ENCODE results near the gene SPATS2L.

SPATS2L gene

DNA sequence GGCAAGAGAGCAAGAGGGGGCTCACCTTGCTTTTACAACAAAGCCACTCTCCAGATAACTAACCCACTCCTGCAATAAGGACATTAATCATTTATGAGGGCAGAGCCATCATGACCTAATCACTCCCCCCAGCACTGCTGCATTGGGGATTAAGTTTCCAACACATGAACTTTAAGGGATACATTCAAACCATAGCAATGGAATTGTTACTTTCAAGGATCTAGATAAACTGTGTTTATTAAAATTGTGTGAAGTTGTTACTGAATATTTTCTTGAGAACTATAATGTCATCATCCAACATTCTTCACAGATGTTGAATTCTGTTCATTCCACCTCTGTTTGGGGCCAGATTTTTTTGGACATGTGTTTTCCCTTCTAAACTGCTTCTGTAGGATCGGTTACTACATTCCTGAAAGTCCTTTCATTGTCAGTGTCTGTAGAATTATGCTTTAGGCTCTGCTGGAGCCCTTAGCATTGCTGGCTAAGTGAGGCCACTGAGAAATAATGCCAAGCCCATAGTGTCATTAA is 50.4 kb downstream of the SPATS2L start:
- H3K4me3 ChIP-seq (ENCODE audit: low read length in 2 of 2), result no peak overlapping the region
- no peaks in the 10 kb centered on the region for H3K27me3 ChIP-seq (ENCODE audit: control insufficient read depth in 2 of 2, insufficient read depth in 2 of 2, low read length in 2 of 2)
- no peaks in the 10 kb centered on the region for H3K9me3 ChIP-seq (ENCODE audit: control insufficient read depth in 2 of 2, low read length in 2 of 2)
- H3K4me1 ChIP-seq (ENCODE audit: control insufficient read depth in 2 of 2, insufficient read depth in 2 of 2, low read length in 2 of 2), result peaks cover 0 to 4% of the 10 kb centered on the region in 2 donors
- no peak overlapping the region for H3K9ac ChIP-seq (ENCODE audit: low read depth in 1 of 2, low read length in 2 of 2)
- no peak overlapping the region for H3K27ac ChIP-seq (ENCODE audit: low read depth in 2 of 2, low read length in 2 of 2)
- H3K36me3 ChIP-seq (ENCODE audit: control insufficient read depth in 2 of 2, insufficient read depth in 2 of 2, low read length in 2 of 2), result no peaks in the 10 kb centered on the region

DNA sequence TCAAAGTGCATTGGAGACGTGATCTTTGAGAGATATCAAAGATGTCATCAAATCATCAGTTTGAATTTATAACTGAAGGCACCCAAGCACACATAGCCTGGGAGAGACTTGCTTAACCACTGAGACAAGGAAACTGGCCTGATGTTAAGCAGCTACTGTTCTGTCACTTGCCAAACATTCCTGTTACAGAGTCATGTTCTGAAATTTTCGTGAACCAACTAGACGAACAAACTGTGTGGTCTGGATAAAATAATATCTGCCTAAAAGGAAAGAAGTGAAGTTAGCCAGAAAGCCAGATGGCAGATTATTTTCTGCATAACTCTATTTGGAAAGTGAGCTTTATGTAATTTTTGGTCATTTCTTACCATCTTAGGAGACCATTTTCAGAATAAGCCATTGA is 51.4 kb downstream of the SPATS2L start:
- H3K9me3 ChIP-seq (ENCODE audit: control insufficient read depth in 2 of 2, low read length in 2 of 2), result no peaks in the 10 kb centered on the region
- no peak overlapping the region for H3K4me3 ChIP-seq (ENCODE audit: low read length in 2 of 2)
- H3K27me3 ChIP-seq (ENCODE audit: control insufficient read depth in 2 of 2, insufficient read depth in 2 of 2, low read length in 2 of 2), result no peaks in the 10 kb centered on the region
- H3K27ac ChIP-seq (ENCODE audit: low read depth in 2 of 2, low read length in 2 of 2), result no peak overlapping the region
- no peak overlapping the region for H3K9ac ChIP-seq (ENCODE audit: low read depth in 1 of 2, low read length in 2 of 2)
- H3K36me3 ChIP-seq (ENCODE audit: control insufficient read depth in 2 of 2, insufficient read depth in 2 of 2, low read length in 2 of 2), result no peaks in the 10 kb centered on the region
- peaks cover 0 to 4% of the 10 kb centered on the region in 2 donors for H3K4me1 ChIP-seq (ENCODE audit: control insufficient read depth in 2 of 2, insufficient read depth in 2 of 2, low read length in 2 of 2)

- no peaks in the 10 kb centered on the region for H3K36me3 ChIP-seq (ENCODE audit: control insufficient read depth in 2 of 2, insufficient read depth in 2 of 2, low read length in 2 of 2)
- no peaks in the 10 kb centered on the region for H3K9me3 ChIP-seq (ENCODE audit: control insufficient read depth in 2 of 2, low read length in 2 of 2)
- H3K4me3 ChIP-seq (ENCODE audit: low read length in 2 of 2), result no peak overlapping the region
- H3K27me3 ChIP-seq (ENCODE audit: control insufficient read depth in 2 of 2, insufficient read depth in 2 of 2, low read length in 2 of 2), result no peaks in the 10 kb centered on the region
- no peak overlapping the region for H3K27ac ChIP-seq (ENCODE audit: low read depth in 2 of 2, low read length in 2 of 2)
- peaks cover 0 to 4% of the 10 kb centered on the region in 2 donors for H3K4me1 ChIP-seq (ENCODE audit: control insufficient read depth in 2 of 2, insufficient read depth in 2 of 2, low read length in 2 of 2)
- H3K9ac ChIP-seq (ENCODE audit: low read depth in 1 of 2, low read length in 2 of 2), result no peak overlapping the region
Observed at GRCh38 chr2:200359552-200359951, 53.1 kb downstream of the SPATS2L start.

GRCh38 chr2:200360364-200360763 is 53.9 kb downstream of the SPATS2L start:
- Histone ChIP-seq H3K27me3 (ENCODE audit: control insufficient read depth in 2 of 2, insufficient read depth in 2 of 2, low read length in 2 of 2) (no peaks in the 10 kb centered on the region), H3K4me3 (ENCODE audit: low read length in 2 of 2) (no peak overlapping the region), H3K36me3 (ENCODE audit: control insufficient read depth in 2 of 2, insufficient read depth in 2 of 2, low read length in 2 of 2) (no peaks in the 10 kb centered on the region), H3K9me3 (ENCODE audit: control insufficient read depth in 2 of 2, low read length in 2 of 2) (no peaks in the 10 kb centered on the region), H3K9ac (ENCODE audit: low read depth in 1 of 2, low read length in 2 of 2) (no peak overlapping the region), H3K27ac (ENCODE audit: low read depth in 2 of 2, low read length in 2 of 2) (no peak overlapping the region), H3K4me1 (ENCODE audit: control insufficient read depth in 2 of 2, insufficient read depth in 2 of 2, low read length in 2 of 2) (no peaks in the 10 kb centered on the region)

GRCh38 chr2:200362202-200362917 is 55.9 kb downstream of the SPATS2L start:
- H3K27ac ChIP-seq (ENCODE audit: low read depth in 2 of 2, low read length in 2 of 2), result no peak overlapping the region

DNA sequence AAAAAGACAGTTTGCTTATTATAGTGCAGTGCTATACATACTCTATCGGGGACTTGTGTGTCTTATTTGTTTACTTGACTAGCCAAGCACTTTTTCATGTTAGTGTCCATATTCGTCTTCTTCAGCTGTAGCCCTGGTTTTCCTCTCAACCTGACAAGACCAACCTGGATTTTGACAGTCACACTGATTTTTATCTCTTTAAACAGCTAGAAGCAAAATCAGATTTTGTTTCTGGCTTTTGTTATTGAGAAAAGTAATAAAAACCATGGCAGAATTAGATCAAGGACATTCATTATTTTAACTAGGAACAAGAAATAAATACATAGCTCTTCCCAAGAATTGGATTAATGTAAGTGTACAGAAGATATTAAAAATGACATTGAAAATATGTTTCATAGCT is 56.8 kb downstream of the SPATS2L start:
- Histone ChIP-seq H3K27me3 (ENCODE audit: control insufficient read depth in 2 of 2, insufficient read depth in 2 of 2, low read length in 2 of 2) (no peaks in the 10 kb centered on the region), H3K4me1 (ENCODE audit: control insufficient read depth in 2 of 2, insufficient read depth in 2 of 2, low read length in 2 of 2) (no peaks in the 10 kb centered on the region), H3K36me3 (ENCODE audit: control insufficient read depth in 2 of 2, insufficient read depth in 2 of 2, low read length in 2 of 2) (no peaks in the 10 kb centered on the region), H3K4me3 (ENCODE audit: low read length in 2 of 2) (no peak overlapping the region), H3K9me3 (ENCODE audit: control insufficient read depth in 2 of 2, low read length in 2 of 2) (no peaks in the 10 kb centered on the region), H3K27ac (ENCODE audit: low read depth in 2 of 2, low read length in 2 of 2) (no peak overlapping the region), H3K9ac (ENCODE audit: low read depth in 1 of 2, low read length in 2 of 2) (no peak overlapping the region)

More at GRCh38 chr2:200362202-200362917, 55.9 kb downstream of the SPATS2L start:
- Histone ChIP-seq H3K9ac (ENCODE audit: low read depth in 1 of 2, low read length in 2 of 2) (no peak overlapping the region), H3K9me3 (ENCODE audit: control insufficient read depth in 2 of 2, low read length in 2 of 2) (no peaks in the 10 kb centered on the region), H3K27me3 (ENCODE audit: control insufficient read depth in 2 of 2, insufficient read depth in 2 of 2, low read length in 2 of 2) (no peaks in the 10 kb centered on the region), H3K4me1 (ENCODE audit: control insufficient read depth in 2 of 2, insufficient read depth in 2 of 2, low read length in 2 of 2) (no peaks in the 10 kb centered on the region), H3K4me3 (ENCODE audit: low read length in 2 of 2) (no peak overlapping the region), H3K36me3 (ENCODE audit: control insufficient read depth in 2 of 2, insufficient read depth in 2 of 2, low read length in 2 of 2) (no peaks in the 10 kb centered on the region)

- Histone ChIP-seq H3K27ac (ENCODE audit: low read depth in 2 of 2, low read length in 2 of 2) (no peak overlapping the region), H3K9ac (ENCODE audit: low read depth in 1 of 2, low read length in 2 of 2) (no peak overlapping the region), H3K36me3 (ENCODE audit: control insufficient read depth in 2 of 2, insufficient read depth in 2 of 2, low read length in 2 of 2) (no peaks in the 10 kb centered on the region), H3K4me1 (ENCODE audit: control insufficient read depth in 2 of 2, insufficient read depth in 2 of 2, low read length in 2 of 2) (no peaks in the 10 kb centered on the region), H3K4me3 (ENCODE audit: low read length in 2 of 2) (no peak overlapping the region), H3K9me3 (ENCODE audit: control insufficient read depth in 2 of 2, low read length in 2 of 2) (no peaks in the 10 kb centered on the region), H3K27me3 (ENCODE audit: control insufficient read depth in 2 of 2, insufficient read depth in 2 of 2, low read length in 2 of 2) (no peaks in the 10 kb centered on the region)
Observed at GRCh38 chr2:200364142-200364541, 57.6 kb downstream of the SPATS2L start.

- Histone ChIP-seq H3K27ac (ENCODE audit: low read depth in 2 of 2, low read length in 2 of 2) (no peak overlapping the region), H3K9ac (ENCODE audit: low read depth in 1 of 2, low read length in 2 of 2) (no peak overlapping the region), H3K4me3 (ENCODE audit: low read length in 2 of 2) (no peak overlapping the region)
Observed at GRCh38 chr2:200364620-200365019, 58.1 kb downstream of the SPATS2L start.

DNA sequence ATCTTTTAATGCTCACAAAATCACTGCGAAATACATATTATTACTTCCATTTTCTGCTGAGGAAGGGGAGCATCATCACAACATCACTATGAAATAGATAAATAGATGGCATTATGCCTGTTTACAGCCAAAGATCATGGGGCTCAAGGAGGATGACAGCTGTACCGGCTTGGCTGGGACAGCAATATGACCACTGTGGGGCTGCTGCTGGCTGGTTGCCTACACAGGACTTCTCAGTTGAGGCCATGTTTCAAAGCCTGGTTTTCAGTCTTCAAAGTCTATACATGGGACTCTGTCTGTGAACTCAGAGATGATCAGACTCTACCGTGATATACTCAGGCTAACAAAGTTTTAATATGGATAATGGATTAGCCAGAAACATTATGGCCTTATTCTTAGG is 58.7 kb downstream of the SPATS2L start:
- H3K27ac ChIP-seq (ENCODE audit: low read depth in 2 of 2, low read length in 2 of 2), result no peak overlapping the region
- H3K27me3 ChIP-seq (ENCODE audit: control insufficient read depth in 2 of 2, insufficient read depth in 2 of 2, low read length in 2 of 2), result no peaks in the 10 kb centered on the region
- no peaks in the 10 kb centered on the region for H3K9me3 ChIP-seq (ENCODE audit: control insufficient read depth in 2 of 2, low read length in 2 of 2)
- no peaks in the 10 kb centered on the region for H3K36me3 ChIP-seq (ENCODE audit: control insufficient read depth in 2 of 2, insufficient read depth in 2 of 2, low read length in 2 of 2)
- H3K9ac ChIP-seq (ENCODE audit: low read depth in 1 of 2, low read length in 2 of 2), result no peak overlapping the region
- no peak overlapping the region for H3K4me3 ChIP-seq (ENCODE audit: low read length in 2 of 2)
- no peaks in the 10 kb centered on the region for H3K4me1 ChIP-seq (ENCODE audit: control insufficient read depth in 2 of 2, insufficient read depth in 2 of 2, low read length in 2 of 2)

More at GRCh38 chr2:200364620-200365019, 58.1 kb downstream of the SPATS2L start:
- Histone ChIP-seq H3K9me3 (ENCODE audit: control insufficient read depth in 2 of 2, low read length in 2 of 2) (no peaks in the 10 kb centered on the region), H3K36me3 (ENCODE audit: control insufficient read depth in 2 of 2, insufficient read depth in 2 of 2, low read length in 2 of 2) (no peaks in the 10 kb centered on the region), H3K4me1 (ENCODE audit: control insufficient read depth in 2 of 2, insufficient read depth in 2 of 2, low read length in 2 of 2) (no peaks in the 10 kb centered on the region), H3K27me3 (ENCODE audit: control insufficient read depth in 2 of 2, insufficient read depth in 2 of 2, low read length in 2 of 2) (no peaks in the 10 kb centered on the region)

- no peak overlapping the region for H3K27ac ChIP-seq (ENCODE audit: low read depth in 2 of 2, low read length in 2 of 2)
- H3K27me3 ChIP-seq (ENCODE audit: control insufficient read depth in 2 of 2, insufficient read depth in 2 of 2, low read length in 2 of 2), result no peaks in the 10 kb centered on the region
- H3K9ac ChIP-seq (ENCODE audit: low read depth in 1 of 2, low read length in 2 of 2), result no peak overlapping the region
- H3K4me3 ChIP-seq (ENCODE audit: low read length in 2 of 2), result no peak overlapping the region
- no peaks in the 10 kb centered on the region for H3K4me1 ChIP-seq (ENCODE audit: control insufficient read depth in 2 of 2, insufficient read depth in 2 of 2, low read length in 2 of 2)
- no peaks in the 10 kb centered on the region for H3K36me3 ChIP-seq (ENCODE audit: control insufficient read depth in 2 of 2, insufficient read depth in 2 of 2, low read length in 2 of 2)
- H3K9me3 ChIP-seq (ENCODE audit: control insufficient read depth in 2 of 2, low read length in 2 of 2), result no peaks in the 10 kb centered on the region
Observed at GRCh38 chr2:200367155-200367554, 60.7 kb downstream of the SPATS2L start.
